SK-N-SH treated with all-trans-retinoic acid at 6 μM for 48 hours (cell line): ENCODE results near the gene ASAH2B.
"Not testable (repeated sequence)": the region's sequence is repeated elsewhere in the genome, so short reads cannot be mapped to it uniquely, and the experiment has no call there.

Experiments used
- ARNTL ChIP-seq: fragments of 450-650 bp; formaldehyde crosslinking; IDR thresholded peaks from 2 replicates; pipeline ENCODE4 v1.5.0; 2020; ENCODE audit warnings: low read depth, mild to moderate bottlenecking, moderate library complexity, borderline replicate concordance
- CSDC2 ChIP-seq: fragments of 250-450 bp; sonication (Bioruptor Pico); IDR thresholded peaks from 2 replicates; pipeline ENCODE4 v1.5.0; 2020; ENCODE audit warnings: mild to moderate bottlenecking, moderate library complexity
- GLIS3 ChIP-seq: fragments of 250-450 bp; sonication (Bioruptor Pico); IDR thresholded peaks from 2 replicates; pipeline ENCODE4 v1.5.0; 2020; ENCODE audit warnings: mild to moderate bottlenecking, moderate library complexity
- OSR1 ChIP-seq: fragments of 250-450 bp; sonication (Bioruptor Pico); IDR thresholded peaks from 2 replicates; pipeline ENCODE4 v1.8.0; 2022; ENCODE audit warnings: moderate library complexity, mild to moderate bottlenecking, inconsistent platforms
- RARB ChIP-seq: fragments of 250-450 bp; sonication (Bioruptor Pico); IDR thresholded peaks from 2 replicates; pipeline ENCODE4 v1.8.0; 2021; ENCODE audit warnings: mild to moderate bottlenecking, moderate library complexity
- TOX ChIP-seq: fragments of 250-450 bp; sonication (Bioruptor Pico); IDR thresholded peaks from 2 replicates; pipeline ENCODE4 v1.8.0; 2021; ENCODE audit warnings: mild to moderate bottlenecking, moderate library complexity, borderline replicate concordance
- ZC3H10 ChIP-seq: fragments of 250-450 bp; sonication (Bioruptor Pico); IDR thresholded peaks from 2 replicates; pipeline ENCODE4 v1.5.1; 2021; ENCODE audit warnings: mild to moderate bottlenecking, moderate library complexity
- ZFP3 ChIP-seq: fragments of 250-450 bp; sonication (Bioruptor Pico); IDR thresholded peaks from 2 replicates; pipeline ENCODE4 v1.5.0; 2020; ENCODE audit warnings: mild to moderate bottlenecking, moderate library complexity
- ZFP30 ChIP-seq: fragments of 450-650 bp; formaldehyde crosslinking; IDR thresholded peaks from 2 replicates; pipeline ENCODE4 v1.5.0; 2022; ENCODE audit warnings: mild to moderate bottlenecking, moderate library complexity
- TF ChIP-seq, protein P1 (sequence below): fragments of 250-450 bp; sonication (Bioruptor Pico); IDR thresholded peaks from 2 replicates; pipeline ENCODE4 v1.5.1; 2021; ENCODE audit warnings: mild to moderate bottlenecking, moderate library complexity
- TF ChIP-seq, protein P2 (sequence below): fragments of 250-450 bp; sonication (Bioruptor Pico); IDR thresholded peaks from 2 replicates; pipeline ENCODE4 v1.5.1; 2020; ENCODE audit warnings: low read depth, mild to moderate bottlenecking, moderate library complexity
- TF ChIP-seq, protein P3 (sequence below): fragments of 250-450 bp; sonication (Bioruptor Pico); IDR thresholded peaks from 2 replicates; pipeline ENCODE4 v1.8.0; 2020; ENCODE audit warnings: mild to moderate bottlenecking, moderate library complexity, borderline replicate concordance
- TF ChIP-seq, protein P4 (sequence below): fragments of 250-450 bp; sonication (Bioruptor Pico); IDR thresholded peaks from 2 replicates; pipeline ENCODE4 v1.8.0; 2021; ENCODE audit warnings: low read depth, mild to moderate bottlenecking, moderate library complexity, borderline replicate concordance

DNA sequence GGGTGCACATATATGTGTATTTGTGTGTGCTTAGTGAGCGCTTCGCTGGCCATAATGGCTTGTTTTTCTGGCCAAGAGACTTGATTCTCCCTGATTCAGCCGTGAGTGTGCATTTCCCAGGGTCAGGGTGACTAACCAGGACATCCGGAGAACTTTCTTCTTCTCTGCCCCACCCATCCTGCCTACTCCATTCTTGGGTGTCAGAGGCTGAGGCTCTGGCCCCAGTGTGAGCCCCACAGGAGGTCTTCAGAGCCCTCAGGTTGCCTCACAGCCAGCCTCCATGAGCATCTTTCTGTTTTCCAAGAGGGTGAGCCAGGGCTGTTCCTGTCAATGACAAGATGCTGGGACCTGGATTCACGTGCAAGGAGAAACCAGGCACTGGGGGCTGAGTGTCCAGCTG is 37.8 kb upstream of the ASAH2B start:
- not testable (repeated sequence) for TF ChIP-seq ZFP3 (CRISPR knock-in tag); RARB; TOX (CRISPR knock-in tag); GLIS3 (CRISPR knock-in tag); OSR1 (CRISPR knock-in tag); CSDC2 (CRISPR knock-in tag); ARNTL (CRISPR knock-in tag); ZFP30 (CRISPR knock-in tag); ZC3H10 (CRISPR knock-in tag)
- TF ChIP-seq, protein P1, sequence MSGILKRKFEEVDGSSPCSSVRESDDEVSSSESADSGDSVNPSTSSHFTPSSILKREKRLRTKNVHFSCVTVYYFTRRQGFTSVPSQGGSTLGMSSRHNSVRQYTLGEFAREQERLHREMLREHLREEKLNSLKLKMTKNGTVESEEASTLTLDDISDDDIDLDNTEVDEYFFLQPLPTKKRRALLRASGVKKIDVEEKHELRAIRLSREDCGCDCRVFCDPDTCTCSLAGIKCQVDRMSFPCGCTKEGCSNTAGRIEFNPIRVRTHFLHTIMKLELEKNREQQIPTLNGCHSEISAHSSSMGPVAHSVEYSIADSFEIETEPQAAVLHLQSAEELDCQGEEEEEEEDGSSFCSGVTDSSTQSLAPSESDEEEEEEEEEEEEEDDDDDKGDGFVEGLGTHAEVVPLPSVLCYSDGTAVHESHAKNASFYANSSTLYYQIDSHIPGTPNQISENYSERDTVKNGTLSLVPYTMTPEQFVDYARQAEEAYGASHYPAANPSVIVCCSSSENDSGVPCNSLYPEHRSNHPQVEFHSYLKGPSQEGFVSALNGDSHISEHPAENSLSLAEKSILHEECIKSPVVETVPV = not testable (repeated sequence)
- TF ChIP-seq, protein P2, sequence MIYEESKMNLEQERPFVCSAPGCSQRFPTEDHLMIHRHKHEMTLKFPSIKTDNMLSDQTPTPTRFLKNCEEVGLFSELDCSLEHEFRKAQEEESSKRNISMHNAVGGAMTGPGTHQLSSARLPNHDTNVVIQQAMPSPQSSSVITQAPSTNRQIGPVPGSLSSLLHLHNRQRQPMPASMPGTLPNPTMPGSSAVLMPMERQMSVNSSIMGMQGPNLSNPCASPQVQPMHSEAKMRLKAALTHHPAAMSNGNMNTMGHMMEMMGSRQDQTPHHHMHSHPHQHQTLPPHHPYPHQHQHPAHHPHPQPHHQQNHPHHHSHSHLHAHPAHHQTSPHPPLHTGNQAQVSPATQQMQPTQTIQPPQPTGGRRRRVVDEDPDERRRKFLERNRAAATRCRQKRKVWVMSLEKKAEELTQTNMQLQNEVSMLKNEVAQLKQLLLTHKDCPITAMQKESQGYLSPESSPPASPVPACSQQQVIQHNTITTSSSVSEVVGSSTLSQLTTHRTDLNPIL (CRISPR knock-in tag) = not testable (repeated sequence)
- TF ChIP-seq, protein P3, sequence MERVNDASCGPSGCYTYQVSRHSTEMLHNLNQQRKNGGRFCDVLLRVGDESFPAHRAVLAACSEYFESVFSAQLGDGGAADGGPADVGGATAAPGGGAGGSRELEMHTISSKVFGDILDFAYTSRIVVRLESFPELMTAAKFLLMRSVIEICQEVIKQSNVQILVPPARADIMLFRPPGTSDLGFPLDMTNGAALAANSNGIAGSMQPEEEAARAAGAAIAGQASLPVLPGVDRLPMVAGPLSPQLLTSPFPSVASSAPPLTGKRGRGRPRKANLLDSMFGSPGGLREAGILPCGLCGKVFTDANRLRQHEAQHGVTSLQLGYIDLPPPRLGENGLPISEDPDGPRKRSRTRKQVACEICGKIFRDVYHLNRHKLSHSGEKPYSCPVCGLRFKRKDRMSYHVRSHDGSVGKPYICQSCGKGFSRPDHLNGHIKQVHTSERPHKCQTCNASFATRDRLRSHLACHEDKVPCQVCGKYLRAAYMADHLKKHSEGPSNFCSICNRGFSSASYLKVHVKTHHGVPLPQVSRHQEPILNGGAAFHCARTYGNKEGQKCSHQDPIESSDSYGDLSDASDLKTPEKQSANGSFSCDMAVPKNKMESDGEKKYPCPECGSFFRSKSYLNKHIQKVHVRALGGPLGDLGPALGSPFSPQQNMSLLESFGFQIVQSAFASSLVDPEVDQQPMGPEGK (CRISPR knock-in tag) = not testable (repeated sequence)
- TF ChIP-seq, protein P4, sequence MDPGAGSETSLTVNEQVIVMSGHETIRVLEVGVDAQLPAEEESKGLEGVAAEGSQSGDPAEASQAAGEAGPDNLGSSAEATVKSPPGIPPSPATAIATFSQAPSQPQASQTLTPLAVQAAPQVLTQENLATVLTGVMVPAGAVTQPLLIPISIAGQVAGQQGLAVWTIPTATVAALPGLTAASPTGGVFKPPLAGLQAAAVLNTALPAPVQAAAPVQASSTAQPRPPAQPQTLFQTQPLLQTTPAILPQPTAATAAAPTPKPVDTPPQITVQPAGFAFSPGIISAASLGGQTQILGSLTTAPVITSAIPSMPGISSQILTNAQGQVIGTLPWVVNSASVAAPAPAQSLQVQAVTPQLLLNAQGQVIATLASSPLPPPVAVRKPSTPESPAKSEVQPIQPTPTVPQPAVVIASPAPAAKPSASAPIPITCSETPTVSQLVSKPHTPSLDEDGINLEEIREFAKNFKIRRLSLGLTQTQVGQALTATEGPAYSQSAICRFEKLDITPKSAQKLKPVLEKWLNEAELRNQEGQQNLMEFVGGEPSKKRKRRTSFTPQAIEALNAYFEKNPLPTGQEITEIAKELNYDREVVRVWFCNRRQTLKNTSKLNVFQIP = not testable (repeated sequence)
